Activated CD4-positive, alpha-beta T cell treated with anti-CD3 and anti-CD28 coated beads, Interleukin-2, amount 10 ng/mL, durations not matched to agents 24 days and 14 days (primary cell): ENCODE data around the gene TMEM207. TPM values are rescaled to one million over a fixed set of nuclear protein-coding genes. Genes with fewer than 3 reads are reported as not detected.
"Not testable (repeated sequence)": the region's sequence is repeated elsewhere in the genome, so short reads cannot be mapped to it uniquely, and the experiment has no call there.

ENCODE experiments used
- DNase-seq: peaks from one replicate; pipeline ENCODE4 v3.0.0; 2022
- H3K27ac Mint-ChIP-seq: one replicate; pipeline ENCODE4 v1.8.0; 2022; ENCODE audit warnings: mild to moderate bottlenecking, mixed read lengths
- H3K27me3 Mint-ChIP-seq: one replicate; pipeline ENCODE4 v1.8.0; 2022; ENCODE audit warnings: mixed read lengths
- H3K36me3 Mint-ChIP-seq: one replicate; pipeline ENCODE4 v1.8.0; 2022; ENCODE audit warnings: low read depth, mild to moderate bottlenecking, mixed read lengths
- H3K4me1 Mint-ChIP-seq: one replicate; pipeline ENCODE4 v1.8.0; 2021; ENCODE audit warnings: mixed read lengths
- H3K4me3 Mint-ChIP-seq: one replicate; pipeline ENCODE4 v1.8.0; 2022; ENCODE audit warnings: mild to moderate bottlenecking, moderate library complexity, mixed read lengths
- H3K9me3 Mint-ChIP-seq: one replicate; pipeline ENCODE4 v1.8.0; 2021; ENCODE audit warnings: mixed read lengths
- intact Hi-C: fragments of 100-400 bp; cut with micrococcal nuclease; formaldehyde crosslinking; loops from one replicate; pipeline ENCODE4 v1.15.1; 2023
- total RNA-seq: library from RNA; stranded (reverse); gene quantifications from 2 replicates; pipeline ENCODE4 v1.2.3, GENCODE V29; 2022

TMEM207 gene
- total RNA-seq, 1 donor from 2014 or later, result not detected

DNA sequence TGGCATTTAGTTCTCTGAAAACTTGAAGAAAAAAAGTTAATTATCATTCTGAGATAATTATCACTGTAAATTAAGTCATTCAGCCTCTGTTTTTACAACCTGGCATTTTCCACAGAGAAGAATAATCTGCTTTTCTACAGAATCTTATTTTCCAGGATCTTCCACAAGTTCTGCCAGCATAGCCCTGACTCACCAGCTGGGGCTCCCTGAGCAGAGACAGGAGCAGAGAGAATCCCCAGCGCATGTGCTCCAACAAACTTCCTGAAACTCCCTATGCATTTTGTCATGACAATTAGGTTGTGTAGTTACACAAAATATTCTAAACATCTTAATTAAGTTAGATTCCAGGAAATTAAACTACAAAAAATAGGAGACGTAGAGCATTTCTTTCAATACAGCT is 32.1 kb upstream of the TMEM207 start:
- peaks cover 6% of the 10 kb centered on the region for H3K9me3 Mint-ChIP-seq
- no peaks in the 10 kb centered on the region for H3K4me1 Mint-ChIP-seq
- DNase-seq, result no peak
- no peak overlapping the region for H3K4me3 Mint-ChIP-seq
- intact Hi-C loops, result no loop called here
- H3K27ac Mint-ChIP-seq, result no peak overlapping the region
- peaks cover 30% of the 10 kb centered on the region for H3K27me3 Mint-ChIP-seq
- H3K36me3 Mint-ChIP-seq, result no peaks in the 10 kb centered on the region

- intact Hi-C loops, H3K4me3 Mint-ChIP-seq, H3K36me3 Mint-ChIP-seq, H3K9me3 Mint-ChIP-seq, DNase-seq, H3K4me1 Mint-ChIP-seq, H3K27ac Mint-ChIP-seq: not testable (repeated sequence)
- peaks cover 20% of the 10 kb centered on the region for H3K27me3 Mint-ChIP-seq
Measured at GRCh38 chr3:190473261-190473660, 23.6 kb upstream of the TMEM207 start.

- Mint-ChIP-seq H3K27ac (no peak overlapping the region), H3K9me3 (peaks cover 12% of the 10 kb centered on the region), H3K27me3 (peaks cover 34% of the 10 kb centered on the region), H3K4me3 (no peak overlapping the region), H3K4me1 (no peaks in the 10 kb centered on the region), H3K36me3 (no peaks in the 10 kb centered on the region)
- intact Hi-C loops, result no loop called here
- no peak for DNase-seq
Measured at GRCh38 chr3:190467922-190468321, 18.2 kb upstream of the TMEM207 start.

GRCh38 chr3:190458040-190458439 is 8.3 kb upstream of the TMEM207 start:
- no peak overlapping the region for H3K4me3 Mint-ChIP-seq
- no peak for DNase-seq
- H3K27me3 Mint-ChIP-seq, result peaks cover 28% of the 10 kb centered on the region
- H3K27ac Mint-ChIP-seq, result no peak overlapping the region
- no peaks in the 10 kb centered on the region for H3K36me3 Mint-ChIP-seq
- no peaks in the 10 kb centered on the region for H3K9me3 Mint-ChIP-seq
- intact Hi-C loops, result no loop called here
- no peaks in the 10 kb centered on the region for H3K4me1 Mint-ChIP-seq

GRCh38 chr3:190456770-190457169 is 7.1 kb upstream of the TMEM207 start:
- Mint-ChIP-seq H3K4me3 (no peak overlapping the region), H3K27me3 (peaks cover 28% of the 10 kb centered on the region), H3K36me3 (no peaks in the 10 kb centered on the region), H3K9me3 (no peaks in the 10 kb centered on the region), H3K27ac (no peak overlapping the region), H3K4me1 (no peaks in the 10 kb centered on the region)
- DNase-seq, result no peak
- intact Hi-C loops, result no loop called here

GRCh38 chr3:190455828-190456227 is 6.1 kb upstream of the TMEM207 start:
- Mint-ChIP-seq H3K27ac (no peak overlapping the region), H3K4me3 (no peak overlapping the region), H3K27me3 (peaks cover 31% of the 10 kb centered on the region), H3K9me3 (no peaks in the 10 kb centered on the region), H3K4me1 (no peaks in the 10 kb centered on the region), H3K36me3 (no peaks in the 10 kb centered on the region)
- DNase-seq, result no peak
- intact Hi-C loops, result no loop called here

GRCh38 chr3:190448256-190448655 is 1.4 kb downstream of the TMEM207 start:
- H3K4me3 Mint-ChIP-seq, result no peak overlapping the region
- intact Hi-C loops, result no loop called here
- H3K4me1 Mint-ChIP-seq, result peaks cover 8% of the 10 kb centered on the region
- H3K36me3 Mint-ChIP-seq, result no peaks in the 10 kb centered on the region
- H3K27ac Mint-ChIP-seq, result no peak overlapping the region
- peaks cover 22% of the 10 kb centered on the region for H3K27me3 Mint-ChIP-seq
- H3K9me3 Mint-ChIP-seq, result no peaks in the 10 kb centered on the region
- DNase-seq, result no peak

DNA sequence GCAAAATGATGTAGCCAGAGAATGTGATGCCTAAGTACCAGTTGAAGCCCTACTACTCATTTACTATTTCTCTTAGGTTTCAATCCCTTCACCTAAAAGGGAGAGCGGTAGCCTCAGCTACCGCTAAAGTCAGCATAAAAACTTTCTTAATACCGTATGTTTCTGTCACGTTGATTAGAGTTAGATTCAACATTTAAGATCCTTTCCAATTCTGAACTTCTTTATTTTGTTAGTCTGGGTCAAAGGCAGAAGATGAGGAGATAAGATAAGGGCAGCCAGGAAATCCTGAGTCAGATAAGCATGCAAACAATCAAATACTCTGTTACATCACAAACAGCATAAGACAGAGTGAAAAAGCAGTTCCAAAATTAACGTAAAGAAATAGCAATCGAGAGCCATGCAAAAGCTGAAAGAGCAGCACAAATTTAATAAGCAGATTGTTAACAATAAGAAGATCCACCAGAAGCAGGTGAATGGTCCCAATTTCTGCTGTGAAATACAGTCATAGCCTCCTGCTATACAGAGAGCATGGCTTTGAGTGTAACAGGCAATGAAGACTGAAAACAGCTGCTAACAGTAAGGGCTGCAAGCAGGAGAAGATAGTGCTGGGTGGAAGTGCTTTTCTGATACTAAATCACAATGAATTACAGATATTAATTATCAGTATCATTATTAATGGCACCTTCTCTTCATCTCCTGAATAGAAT is 3.0 kb downstream of the TMEM207 start:
- no peak for DNase-seq
- H3K4me1 Mint-ChIP-seq, result peaks cover 8% of the 10 kb centered on the region
- no peaks in the 10 kb centered on the region for H3K9me3 Mint-ChIP-seq
- H3K27ac Mint-ChIP-seq, result no peak overlapping the region
- H3K36me3 Mint-ChIP-seq, result no peaks in the 10 kb centered on the region
- peaks cover 20% of the 10 kb centered on the region for H3K27me3 Mint-ChIP-seq
- intact Hi-C loops, result no loop called here
- H3K4me3 Mint-ChIP-seq, result peak overlapping the region; percentile 5

- Mint-ChIP-seq H3K4me3 (no peak overlapping the region), H3K36me3 (no peaks in the 10 kb centered on the region), H3K9me3 (no peaks in the 10 kb centered on the region), H3K27ac (no peak overlapping the region), H3K27me3 (peaks cover 11% of the 10 kb centered on the region), H3K4me1 (peaks cover 8% of the 10 kb centered on the region)
- DNase-seq, result no peak
- intact Hi-C loops, result no loop called here
Measured at GRCh38 chr3:190444576-190445145, 5.0 kb downstream of the TMEM207 start.

- Mint-ChIP-seq H3K27me3 (peaks cover 13% of the 10 kb centered on the region), H3K36me3 (no peaks in the 10 kb centered on the region), H3K9me3 (no peaks in the 10 kb centered on the region), H3K4me1 (peaks cover 8% of the 10 kb centered on the region), H3K27ac (no peak overlapping the region), H3K4me3 (no peak overlapping the region)
- DNase-seq, result no peak
- intact Hi-C loops, result no loop called here
Measured at GRCh38 chr3:190444006-190444405, 5.7 kb downstream of the TMEM207 start.

DNA sequence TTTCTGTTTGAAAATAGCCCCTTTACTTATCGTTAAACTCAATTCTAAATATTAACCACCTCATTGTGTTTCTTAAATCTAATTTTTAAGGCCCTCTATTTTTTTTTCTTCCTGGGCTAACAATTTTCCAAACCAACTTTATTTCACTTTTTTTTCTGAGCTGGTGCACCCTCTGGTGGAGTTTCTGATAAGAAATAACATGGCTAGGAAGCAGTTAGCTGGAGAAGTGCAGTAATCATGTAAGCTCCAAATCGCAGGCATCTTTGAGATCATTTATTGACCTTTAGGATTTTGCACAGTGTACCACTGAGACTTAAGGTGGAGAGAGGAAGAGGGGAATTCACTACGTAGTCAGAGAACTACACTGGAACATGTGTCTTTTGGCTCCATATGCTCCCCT is 6.4 kb downstream of the TMEM207 start:
- no peaks in the 10 kb centered on the region for H3K36me3 Mint-ChIP-seq
- no peak for DNase-seq
- no peaks in the 10 kb centered on the region for H3K9me3 Mint-ChIP-seq
- no peak overlapping the region for H3K27ac Mint-ChIP-seq
- H3K4me3 Mint-ChIP-seq, result no peak overlapping the region
- peaks cover 8% of the 10 kb centered on the region for H3K27me3 Mint-ChIP-seq
- H3K4me1 Mint-ChIP-seq, result peaks cover 8% of the 10 kb centered on the region
- intact Hi-C loops, result no loop called here

DNA sequence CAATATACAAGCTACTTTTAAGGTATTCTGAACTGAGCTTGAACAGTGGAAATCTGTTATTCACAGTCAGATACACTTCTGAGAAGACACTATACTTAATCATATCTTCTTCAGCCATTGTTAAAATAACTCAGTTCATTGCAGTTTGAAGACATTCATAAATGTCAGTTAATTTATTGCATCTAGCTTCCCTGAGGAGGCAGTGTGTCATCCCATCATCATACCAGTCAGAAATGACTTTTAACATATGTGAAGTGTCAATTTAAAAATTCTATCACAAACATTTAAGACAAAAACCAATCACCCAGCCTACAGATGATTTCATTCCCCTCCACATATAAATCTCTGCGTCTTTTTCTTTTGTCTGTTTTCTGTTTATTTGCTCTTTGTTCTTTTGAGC is 7.5 kb downstream of the TMEM207 start:
- Mint-ChIP-seq H3K4me3 (no peak overlapping the region), H3K27ac (no peak overlapping the region), H3K9me3 (no peaks in the 10 kb centered on the region), H3K27me3 (peaks cover 6% of the 10 kb centered on the region), H3K4me1 (peaks cover 8% of the 10 kb centered on the region), H3K36me3 (no peaks in the 10 kb centered on the region)
- intact Hi-C loops, result no loop called here
- no peak for DNase-seq

- Mint-ChIP-seq H3K9me3 (peaks cover 3% of the 10 kb centered on the region), H3K27ac (no peak overlapping the region), H3K27me3 (peaks cover 27% of the 10 kb centered on the region), H3K4me3 (no peak overlapping the region), H3K36me3 (no peaks in the 10 kb centered on the region), H3K4me1 (peaks cover 3% of the 10 kb centered on the region)
- intact Hi-C loops, result no loop called here
- DNase-seq, result no peak
Measured at GRCh38 chr3:190436331-190436730, 13.4 kb downstream of the TMEM207 start.

DNA sequence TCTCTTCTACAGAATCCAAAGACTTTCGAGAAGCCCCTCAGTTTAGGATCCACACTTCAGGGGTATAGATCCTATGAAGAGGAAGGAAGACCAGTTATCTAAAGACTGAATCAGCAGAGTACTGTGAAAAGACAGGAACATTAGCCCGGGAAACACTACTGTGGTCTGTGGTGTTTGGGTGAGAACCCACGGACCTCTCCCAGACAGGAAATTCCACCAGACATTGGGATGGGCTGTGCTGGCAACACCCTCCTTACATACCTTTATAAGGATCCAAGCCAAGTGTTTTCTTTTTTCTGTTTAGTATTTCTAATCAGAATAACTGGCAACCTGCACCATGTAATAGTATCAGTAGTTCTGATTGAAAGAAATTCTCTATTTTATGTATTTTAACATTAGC is 14.1 kb downstream of the TMEM207 start:
- peaks cover 27% of the 10 kb centered on the region for H3K27me3 Mint-ChIP-seq
- H3K9me3 Mint-ChIP-seq, result peaks cover 3% of the 10 kb centered on the region
- no peak for DNase-seq
- intact Hi-C loops, result no loop called here
- H3K4me3 Mint-ChIP-seq, result no peak overlapping the region
- no peak overlapping the region for H3K27ac Mint-ChIP-seq
- H3K4me1 Mint-ChIP-seq, result peaks cover 3% of the 10 kb centered on the region
- no peaks in the 10 kb centered on the region for H3K36me3 Mint-ChIP-seq

DNA sequence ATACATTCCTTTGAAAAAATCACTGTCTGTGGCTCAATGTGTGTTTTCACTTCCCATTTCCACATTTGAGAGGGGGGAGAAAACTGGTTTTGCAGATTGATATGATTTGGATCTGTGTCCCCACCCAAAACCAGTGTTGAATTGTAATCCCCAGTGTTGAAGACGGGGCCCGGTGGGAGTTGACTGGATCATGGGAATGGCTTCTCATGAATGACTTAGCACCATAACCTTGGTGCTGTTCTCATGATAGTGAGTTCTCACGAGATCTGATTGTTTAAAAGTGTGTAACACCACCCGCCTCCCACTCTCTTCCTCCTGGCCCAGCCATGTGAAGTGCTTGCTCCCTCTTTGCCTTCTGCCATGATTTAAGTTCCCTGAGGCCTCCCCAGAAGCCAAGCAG is 16.1 kb downstream of the TMEM207 start:
- H3K27ac Mint-ChIP-seq, result no peak overlapping the region
- H3K9me3 Mint-ChIP-seq, result peaks cover 3% of the 10 kb centered on the region
- intact Hi-C loops, result no loop called here
- H3K36me3 Mint-ChIP-seq, result no peaks in the 10 kb centered on the region
- H3K4me1 Mint-ChIP-seq, result peaks cover 3% of the 10 kb centered on the region
- H3K4me3 Mint-ChIP-seq, result no peak overlapping the region
- DNase-seq, result no peak
- peaks cover 24% of the 10 kb centered on the region for H3K27me3 Mint-ChIP-seq
